HG02885 (cell line): ENCODE measurements around the gene KCNMA1.

Experiments used
- ATAC-seq: cut with Tn5 transposase; IDR thresholded peaks from one replicate; pipeline ENCODE4 v1.9.1; 2021; ENCODE audit warnings: mild to moderate bottlenecking; ENCODE audit not compliant: unreplicated experiment, poor library complexity

The KCNMA1 gene

DNA sequence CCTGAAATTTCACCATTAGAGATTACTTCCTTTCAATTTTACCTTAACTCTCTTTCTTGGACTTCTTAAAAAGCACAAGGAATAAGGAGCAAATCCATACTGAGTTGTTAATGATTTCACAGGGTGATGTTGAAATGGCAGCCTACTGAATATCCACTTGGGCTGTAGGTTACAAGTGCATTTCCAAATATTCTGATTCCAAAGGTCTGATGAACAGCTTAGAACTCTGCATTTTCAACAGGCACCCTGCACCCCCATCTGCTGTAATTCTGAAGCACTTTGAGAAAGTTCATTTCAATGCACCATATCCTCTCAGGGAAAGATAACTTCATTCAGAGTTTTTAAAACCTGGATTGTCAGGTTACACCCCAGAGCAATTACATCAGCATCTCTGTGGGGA is 368.4 kb downstream of the KCNMA1 start:
- no peak for ATAC-seq

DNA sequence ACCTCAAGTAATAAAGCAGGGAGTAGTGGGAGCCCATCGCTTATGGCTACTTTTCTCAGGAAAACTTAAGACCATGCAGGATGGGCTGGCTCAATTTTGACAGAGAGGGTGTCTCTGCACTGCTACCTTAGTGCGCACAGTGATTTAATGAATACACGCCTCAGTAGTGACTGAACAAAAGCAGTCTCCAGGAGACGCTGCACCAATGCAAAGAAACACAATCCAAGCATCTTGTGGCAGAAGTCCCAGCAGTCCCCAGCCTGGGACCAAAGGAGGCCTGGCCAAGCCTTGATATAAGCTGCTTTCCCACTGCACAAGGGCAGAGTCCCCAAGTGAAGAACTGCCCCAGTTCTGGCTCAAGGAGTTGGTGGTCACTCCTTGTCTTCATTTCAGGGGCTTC is 368.9 kb downstream of the KCNMA1 start:
- ATAC-seq = no peak

DNA sequence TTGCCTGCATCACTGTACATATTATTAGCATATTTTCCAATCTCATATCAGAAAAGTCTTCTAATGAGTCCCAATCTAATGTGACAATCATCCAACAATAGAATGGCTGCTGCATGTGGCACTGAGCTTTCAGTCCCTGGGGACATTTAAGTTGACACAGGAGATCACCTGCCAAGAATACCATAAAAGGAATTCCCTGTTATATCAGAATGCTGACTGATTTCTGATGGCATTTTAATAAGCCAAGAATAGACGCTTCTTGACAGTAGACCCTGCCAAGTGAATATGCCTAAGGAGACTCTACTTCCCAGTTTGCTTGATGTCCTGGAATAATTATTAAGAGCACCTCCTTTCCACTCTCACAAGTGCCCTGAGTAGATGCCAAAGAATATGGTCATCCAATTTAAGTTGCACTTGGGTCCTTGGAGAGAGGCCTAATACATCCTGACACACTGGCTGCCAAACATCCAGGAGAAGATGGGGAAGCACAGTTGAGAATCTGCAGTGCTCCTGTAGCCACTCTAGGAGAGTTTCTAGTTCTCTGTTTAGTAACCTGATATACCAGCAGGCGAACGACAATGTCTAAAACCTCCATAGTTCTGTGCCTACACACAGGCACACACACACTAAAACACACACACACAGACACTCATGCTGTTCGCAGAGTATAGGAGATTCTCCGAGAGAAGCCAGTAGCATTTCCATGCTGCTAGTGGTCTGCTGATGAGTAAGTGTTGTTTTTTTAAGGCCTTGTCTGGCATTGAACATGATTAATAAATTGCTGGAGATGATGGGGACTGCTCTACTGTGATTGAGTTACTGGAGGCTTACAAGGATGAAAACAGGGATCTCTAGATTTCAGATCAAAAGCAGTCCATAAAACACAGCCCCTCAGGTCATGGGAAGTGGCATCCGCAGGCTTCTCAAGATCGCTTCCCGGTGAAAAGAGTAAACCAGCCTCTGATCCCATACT is 369.6 kb downstream of the KCNMA1 start:
- ATAC-seq = no peak

DNA sequence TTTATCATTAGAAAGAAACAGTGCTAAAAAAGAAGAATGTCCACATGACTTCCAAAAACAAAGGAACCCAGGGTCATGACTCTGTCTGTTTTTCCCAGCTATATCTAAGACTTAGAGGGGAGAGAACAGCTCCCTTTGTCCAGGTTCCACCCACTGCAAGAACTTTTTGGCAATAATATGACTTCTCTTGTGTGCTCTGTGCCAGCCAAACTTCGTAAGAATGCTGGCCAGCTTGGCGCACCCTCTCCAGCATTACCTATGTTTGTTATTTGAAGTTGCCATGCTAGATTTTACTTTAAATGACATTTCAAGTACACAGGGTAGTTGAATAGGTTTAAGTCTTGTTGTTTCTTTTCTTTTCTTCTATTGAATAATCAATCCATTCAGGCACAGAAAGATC is 371.4 kb downstream of the KCNMA1 start:
- no peak for ATAC-seq

DNA sequence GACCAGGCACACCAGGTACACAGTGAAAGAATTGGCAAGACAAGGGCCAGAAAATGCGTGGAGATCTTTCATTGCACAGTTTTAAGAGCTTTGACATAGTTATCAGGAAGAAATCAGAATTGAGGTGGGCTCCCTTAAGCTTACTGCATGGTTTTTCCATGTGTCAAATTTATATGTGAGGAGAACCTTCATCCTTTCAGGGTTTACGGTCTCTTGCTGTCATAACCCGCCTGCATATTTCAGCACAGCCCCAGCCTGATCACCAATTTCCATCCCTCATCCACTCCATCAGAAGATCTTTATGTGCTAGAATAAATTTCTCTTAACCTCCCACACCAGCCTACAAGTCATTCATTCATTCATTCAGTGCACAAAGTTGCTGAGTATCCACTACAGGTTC is 373.1 kb downstream of the KCNMA1 start:
- ATAC-seq = no peak

DNA sequence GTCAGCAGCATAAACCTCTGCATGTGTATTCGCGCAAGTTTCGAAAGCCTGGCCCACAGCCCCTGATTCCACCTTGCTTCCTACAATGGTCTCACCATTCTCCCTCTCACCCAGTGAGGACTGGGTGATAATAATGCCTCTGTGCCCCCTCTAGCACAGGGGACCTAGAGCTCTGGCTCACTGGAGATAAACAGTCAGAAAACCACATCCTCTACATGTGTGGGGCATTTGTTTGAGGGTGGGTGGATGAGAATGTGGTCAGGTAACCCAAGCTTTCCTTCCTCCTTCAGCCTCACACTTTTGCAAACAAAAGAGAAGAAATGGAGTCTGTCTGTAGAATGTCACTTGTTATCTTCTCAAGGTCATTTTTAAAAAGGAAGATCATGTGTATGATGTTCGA is 373.5 kb downstream of the KCNMA1 start:
- ATAC-seq = peak; percentile 91

DNA sequence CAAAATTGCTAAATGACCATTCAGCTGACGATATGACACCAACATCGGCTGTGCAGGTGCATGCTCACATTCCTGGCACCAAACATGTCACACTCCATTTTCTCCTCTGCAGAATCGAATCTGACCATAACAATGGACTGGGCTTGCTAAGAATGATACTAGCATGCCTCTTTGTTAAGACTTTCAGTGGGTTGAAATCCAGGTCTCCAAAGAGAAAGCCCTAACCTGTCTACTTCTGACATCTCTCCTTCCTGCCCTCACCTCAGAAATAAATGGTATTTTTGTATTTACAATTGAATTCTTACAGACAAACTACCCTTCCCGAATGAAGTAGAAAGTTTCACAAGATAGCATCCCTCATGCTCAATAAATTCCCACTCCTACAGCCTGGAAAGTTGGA is 373.9 kb downstream of the KCNMA1 start:
- ATAC-seq = no peak

DNA sequence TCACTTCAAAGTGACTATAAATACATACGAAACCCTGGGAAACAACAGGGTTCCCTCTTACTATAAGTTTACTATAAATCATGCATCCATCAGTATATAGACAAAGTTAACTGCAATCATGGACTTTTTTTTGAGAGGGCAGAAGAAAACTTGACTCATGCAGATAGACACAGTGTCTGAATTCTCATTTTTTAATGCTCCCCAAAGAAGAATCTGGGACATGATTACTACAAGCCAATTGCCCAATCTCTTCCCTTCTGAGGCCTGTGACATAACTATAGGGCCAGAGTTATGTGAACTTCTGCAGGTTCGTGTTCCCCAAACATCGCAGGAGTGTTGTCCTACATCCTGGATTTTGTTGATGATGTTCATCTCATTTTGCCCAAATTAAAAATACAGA is 376.5 kb downstream of the KCNMA1 start:
- ATAC-seq = no peak

DNA sequence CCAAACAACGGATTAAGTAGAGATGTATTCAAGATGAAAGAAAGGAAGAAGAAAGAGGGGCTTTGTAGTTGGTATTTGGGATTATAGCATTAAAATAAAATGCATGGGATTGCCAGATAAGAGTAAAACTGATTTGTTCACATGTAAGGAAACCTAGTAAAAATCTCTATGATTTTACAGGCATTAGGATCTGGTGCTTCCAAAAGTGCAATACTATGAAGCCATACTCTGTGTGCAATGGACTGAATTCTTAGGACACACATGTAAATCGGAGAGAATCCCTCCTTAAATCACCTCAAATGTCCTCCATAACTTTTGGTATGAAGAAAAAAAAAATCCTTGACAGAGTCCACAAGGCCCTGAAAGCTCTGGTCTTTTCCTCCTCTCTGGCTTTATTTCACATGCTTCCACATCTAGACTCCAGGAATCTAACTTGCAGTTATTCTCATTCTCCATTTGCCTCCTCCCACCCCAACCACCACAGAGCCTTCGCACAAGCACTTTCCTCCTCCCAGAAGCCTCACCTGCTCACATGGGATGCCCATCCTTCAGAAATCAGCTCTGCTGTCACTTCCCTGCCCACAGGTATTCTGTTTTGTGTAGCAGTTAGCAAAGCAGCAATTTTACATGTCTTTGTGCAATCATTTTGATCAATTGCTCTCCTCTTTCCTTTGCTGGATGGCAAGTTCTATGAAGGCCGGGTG is 378.3 kb downstream of the KCNMA1 start:
- ATAC-seq = no peak

DNA sequence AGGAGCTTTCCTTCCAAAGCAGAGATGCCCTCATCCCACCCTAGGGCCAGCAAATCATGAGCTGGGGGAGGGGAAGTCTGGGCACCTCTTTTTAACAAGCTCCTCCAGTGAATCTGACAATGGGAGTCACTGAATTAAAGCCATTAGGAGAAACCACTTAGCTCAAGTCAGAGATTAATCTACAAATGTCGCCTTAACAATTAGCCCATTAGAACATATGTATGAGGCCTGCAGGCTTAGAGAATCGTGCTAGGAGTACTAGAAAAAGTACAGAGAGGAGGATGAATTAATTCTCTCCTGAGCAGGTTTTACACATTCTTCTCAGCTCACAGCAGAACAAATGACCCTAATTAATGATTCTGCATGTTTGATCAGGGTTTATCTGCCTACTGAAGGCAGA is 381.3 kb downstream of the KCNMA1 start:
- no peak for ATAC-seq

DNA sequence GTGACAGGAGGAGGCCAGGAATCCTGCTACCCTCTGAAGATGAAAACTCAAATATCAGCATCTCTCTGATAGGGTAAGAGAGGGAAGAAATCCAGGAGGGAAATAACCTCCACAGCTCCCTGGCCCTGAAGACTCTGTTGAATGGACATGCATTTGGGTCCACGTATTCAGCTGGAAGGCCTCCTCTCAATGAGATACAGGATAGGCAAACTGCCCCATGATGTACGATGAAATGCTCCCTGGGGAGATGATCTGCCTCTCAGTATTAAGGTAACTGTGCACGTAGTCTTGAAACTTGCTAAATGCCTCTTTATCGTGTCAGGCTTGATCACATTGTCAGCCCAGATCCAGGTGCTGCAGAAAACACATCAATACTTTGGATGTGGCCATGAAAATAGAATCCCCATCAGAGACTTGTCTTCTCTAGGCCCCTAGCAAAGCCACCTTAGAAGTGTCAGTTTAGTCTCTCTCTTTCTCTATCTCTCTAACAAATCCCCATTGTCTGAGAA is 384.0 kb downstream of the KCNMA1 start:
- no peak for ATAC-seq

DNA sequence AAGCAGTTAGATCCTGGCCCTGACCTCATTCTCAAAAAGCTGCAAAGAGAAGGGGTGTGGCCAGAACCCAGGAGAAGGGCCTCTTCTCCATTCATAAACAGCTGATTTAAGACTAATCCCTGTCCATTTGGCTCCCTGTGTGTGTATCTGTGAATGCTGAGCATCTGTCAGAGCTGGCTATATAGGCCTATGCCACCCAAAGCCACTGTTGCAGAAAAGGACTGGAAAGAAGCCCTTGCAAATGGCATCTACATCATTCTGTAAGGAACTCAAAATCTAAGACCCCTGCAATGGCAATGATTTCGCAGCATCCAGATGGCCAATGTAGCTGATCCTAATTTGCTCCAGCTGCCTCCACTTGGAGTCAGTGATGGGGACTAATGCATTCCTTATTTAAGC is 384.5 kb downstream of the KCNMA1 start:
- no peak for ATAC-seq

DNA sequence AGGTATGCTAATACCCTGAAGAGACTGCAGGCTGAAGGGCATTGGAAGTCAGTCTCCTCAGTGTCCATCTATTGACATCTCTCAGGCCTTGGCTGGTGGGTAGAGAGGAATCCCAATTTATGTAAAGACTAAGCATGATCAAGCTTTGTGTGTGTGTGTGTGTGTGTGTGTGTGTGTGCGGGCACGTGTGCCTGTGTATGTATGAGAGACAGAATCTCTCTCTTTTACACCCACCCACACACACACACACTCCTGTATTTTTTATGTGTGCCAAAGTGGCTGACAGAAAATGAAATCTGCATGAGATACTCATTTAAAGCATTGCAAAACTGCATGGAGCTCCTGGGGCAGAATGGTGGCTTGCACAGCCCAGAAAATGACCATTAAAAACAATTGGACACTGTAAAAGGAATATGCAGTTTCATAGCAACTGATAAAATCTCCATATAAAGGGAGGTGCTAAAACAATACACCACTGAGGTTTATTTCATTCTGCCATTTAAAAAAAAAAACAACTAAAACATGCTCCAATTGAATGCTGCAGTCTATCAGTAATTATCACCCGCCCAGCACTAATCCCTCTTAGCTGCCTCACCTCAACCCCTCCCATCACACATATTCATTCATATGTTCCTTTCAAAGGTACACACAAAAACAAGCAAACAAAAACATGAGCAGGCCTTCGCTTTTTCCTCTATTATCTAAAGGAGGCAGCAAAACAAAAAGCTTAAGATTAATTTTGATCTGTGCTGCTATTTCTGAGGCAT is 385.0 kb downstream of the KCNMA1 start:
- no peak for ATAC-seq

DNA sequence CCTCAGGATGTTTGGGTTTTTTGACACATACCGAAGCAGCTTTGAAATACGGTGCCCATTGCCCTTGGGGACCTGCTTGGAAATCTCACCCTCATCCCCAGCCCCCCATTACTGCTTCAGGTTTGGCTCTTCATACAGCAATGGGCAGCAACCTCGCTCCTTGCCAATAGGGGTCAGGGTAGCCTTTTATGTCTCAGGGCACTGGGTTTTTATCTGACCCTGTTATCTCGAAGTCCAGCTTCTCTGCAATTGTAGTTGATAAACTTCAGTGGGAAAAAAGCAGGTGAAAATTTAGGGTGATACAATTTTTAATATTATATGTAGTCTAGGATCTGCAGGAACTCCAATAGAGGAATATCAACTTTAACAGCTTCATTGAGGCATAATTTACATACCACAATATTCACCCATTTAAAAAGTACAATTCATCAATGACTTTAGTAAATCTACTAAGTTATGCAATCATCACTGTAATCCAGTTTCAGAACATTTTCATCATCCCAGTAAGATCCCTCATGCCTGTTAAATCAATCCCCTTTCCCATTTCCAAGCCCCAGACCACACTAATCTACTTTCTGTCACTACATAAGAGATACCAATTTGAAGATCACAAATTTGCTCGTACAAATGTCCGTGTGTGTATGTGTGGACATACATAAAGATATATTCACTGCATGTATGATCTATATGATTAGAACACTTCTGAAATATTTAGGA is 386.2 kb downstream of the KCNMA1 start:
- ATAC-seq = peak; percentile 44

DNA sequence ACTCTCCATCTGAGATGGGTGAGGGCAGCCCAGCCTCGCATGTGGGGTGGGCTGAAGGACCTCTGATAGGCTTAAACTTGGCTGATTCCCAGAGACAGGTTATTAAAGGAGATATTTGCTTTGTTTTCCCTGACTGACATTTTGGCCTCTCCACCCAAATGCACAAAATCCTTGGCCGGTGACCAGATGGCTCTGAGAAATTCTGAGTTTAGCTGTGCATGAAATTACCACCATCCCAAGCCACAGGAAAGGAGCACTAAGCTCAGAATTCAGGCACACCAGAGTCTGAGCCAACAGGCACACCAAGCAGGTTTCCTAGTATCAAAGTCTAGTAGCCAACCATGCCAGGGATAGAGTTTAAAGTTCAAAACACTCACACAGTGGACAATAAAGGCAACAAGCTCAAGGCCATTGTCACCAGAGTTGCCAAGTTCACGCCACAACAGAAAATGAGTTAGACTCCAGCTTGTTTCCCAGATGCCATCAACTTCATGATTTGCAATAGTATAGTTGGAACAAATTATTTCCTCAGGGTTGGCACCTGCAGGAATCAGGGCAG is 387.6 kb downstream of the KCNMA1 start:
- ATAC-seq = no peak

DNA sequence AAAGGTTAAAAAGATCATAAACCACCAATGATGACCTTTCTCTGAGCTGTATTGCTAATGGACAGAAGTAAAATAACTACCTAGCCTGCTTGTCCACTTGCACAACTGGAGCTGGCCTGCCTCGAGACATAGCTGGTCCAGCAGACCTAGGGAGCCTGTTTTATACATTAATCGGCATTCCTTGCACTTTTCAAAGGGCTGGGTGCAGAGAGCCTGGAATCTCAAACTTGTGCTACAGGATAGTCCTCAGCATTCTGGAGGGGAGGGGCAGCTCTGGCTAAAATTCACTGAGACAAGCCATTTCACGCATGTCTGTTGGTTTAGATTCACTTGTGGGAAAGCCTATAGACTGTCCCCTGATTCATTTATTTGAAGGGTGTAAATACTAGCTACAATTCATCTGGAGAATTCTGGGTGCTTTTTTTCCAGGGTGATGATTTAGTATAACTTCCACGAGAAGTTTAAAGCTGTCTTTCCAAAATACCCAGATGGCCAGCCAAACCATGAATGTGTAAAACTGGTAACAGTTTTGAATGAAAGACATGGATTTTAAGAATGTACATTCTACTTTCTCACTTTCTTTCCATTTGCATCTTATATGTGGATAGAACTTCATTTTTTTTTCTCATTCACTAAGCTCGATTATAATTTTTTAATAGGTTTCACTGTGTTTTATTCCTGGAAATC is 389.4 kb downstream of the KCNMA1 start:
- no peak for ATAC-seq

DNA sequence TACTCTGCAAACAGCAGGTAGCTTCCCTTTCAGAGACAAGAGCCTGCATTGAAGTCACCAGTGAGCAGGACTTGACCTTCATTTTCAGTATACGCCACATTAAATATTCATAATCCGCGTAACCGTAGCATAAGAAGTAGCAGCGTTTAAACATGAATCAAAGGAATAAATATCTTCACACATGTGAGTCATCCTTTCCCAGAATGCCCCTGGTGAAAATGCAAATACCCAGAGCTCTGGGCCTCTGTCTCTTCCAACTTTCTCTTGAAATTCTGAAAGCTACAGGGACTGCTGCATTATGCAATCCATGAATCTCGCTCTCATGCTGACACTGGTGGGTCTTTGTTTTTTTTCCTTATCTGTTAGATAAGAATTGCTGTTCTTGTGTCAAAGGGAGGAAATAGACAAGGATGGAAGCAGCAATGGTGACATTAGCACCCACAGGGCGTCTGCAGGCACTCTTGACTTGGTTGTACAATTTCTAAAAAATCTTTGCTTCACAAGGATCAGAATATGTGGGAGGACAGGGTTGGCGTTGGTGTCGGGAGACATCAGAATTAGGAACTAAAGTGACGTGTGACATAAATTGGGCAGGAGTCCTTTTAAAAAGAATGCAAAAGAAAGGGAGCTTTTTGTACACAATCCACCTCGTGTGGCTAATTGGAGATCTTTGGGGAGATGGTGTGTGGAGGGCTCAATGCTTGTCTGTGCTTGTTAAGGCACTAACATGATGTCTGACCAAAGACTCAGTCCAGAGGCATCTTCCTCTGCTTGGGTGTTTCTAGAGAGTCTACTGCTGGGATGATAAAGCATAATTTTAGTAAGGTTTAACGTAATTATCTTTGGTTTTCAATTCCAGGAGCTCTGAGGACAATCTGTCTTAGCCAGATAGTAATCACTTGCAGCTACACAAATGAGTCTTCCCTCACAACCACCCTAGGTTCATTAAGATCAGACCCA is 390.3 kb downstream of the KCNMA1 start:
- ATAC-seq = no peak

DNA sequence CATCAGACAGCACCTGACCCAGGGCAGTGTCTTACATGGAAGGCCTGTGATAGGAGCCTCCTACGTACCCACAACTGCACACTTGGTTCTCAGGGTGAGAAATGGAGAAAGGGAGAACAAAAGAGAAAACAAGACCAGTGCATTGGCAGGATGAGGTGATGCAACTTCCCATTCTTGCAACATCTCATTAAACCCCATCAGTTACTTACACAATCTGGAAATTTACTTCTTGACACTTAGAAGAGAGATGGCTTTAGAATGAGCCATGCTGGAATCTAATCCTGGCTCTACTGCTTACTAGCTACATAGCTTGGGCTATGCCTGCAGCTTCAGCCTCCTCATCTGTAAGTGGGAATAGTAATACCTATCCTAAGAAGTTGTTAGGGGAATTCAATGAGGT is 391.7 kb downstream of the KCNMA1 start:
- ATAC-seq = no peak
